CD4-positive, alpha-beta T cell treated with Interleukin-15 for 1 hour (primary cell): ENCODE data around the gene RHEB.
"Not testable (repeated sequence)": the region's sequence is repeated elsewhere in the genome, so short reads cannot be mapped to it uniquely, and the experiment has no call there.

Source experiments
- DNase-seq: peaks from one replicate; pipeline ENCODE4 v3.0.0-alpha.2; 2020

The RHEB gene

GRCh38 chr7:151519765-151520418 lies at the start of gene RHEB:
Gene RHEB (minus strand): TSS chr7:151519895. CDS start chr7:151519511, 384 bp downstream.
- DNase-seq, result peak; percentile 99

GRCh38 chr7:151566897-151567320 lies 47.2 kb upstream of the RHEB start:
- DNase-seq, result no peak

- DNase-seq, result no peak
Observed at GRCh38 chr7:151565541-151565940, 45.8 kb upstream of the RHEB start.

GRCh38 chr7:151560243-151560642 lies 40.5 kb upstream of the RHEB start:
- DNase-seq, result no peak

GRCh38 chr7:151559557-151560183 lies 40.0 kb upstream of the RHEB start:
- DNase-seq, result no peak

GRCh38 chr7:151558575-151558974 lies 38.9 kb upstream of the RHEB start:
- no peak for DNase-seq

- no peak for DNase-seq
Observed at GRCh38 chr7:151556592-151556991, 36.9 kb upstream of the RHEB start.

GRCh38 chr7:151553356-151553755 lies 33.7 kb upstream of the RHEB start:
- DNase-seq, result no peak

- DNase-seq, result no peak
Observed at GRCh38 chr7:151552352-151553028, 32.8 kb upstream of the RHEB start.

- DNase-seq, result no peak
Observed at GRCh38 chr7:151551820-151552219, 32.1 kb upstream of the RHEB start.

GRCh38 chr7:151550656-151551286 lies 31.1 kb upstream of the RHEB start:
- no peak for DNase-seq

GRCh38 chr7:151549644-151550043 lies 29.9 kb upstream of the RHEB start:
- DNase-seq, result no peak

- no peak for DNase-seq
Observed at GRCh38 chr7:151549083-151549482, 29.4 kb upstream of the RHEB start.

GRCh38 chr7:151544183-151544582 lies 24.5 kb upstream of the RHEB start:
- DNase-seq, result no peak

GRCh38 chr7:151542606-151543130 lies 23.0 kb upstream of the RHEB start:
- no peak for DNase-seq

- no peak for DNase-seq
Observed at GRCh38 chr7:151541709-151542499, 22.2 kb upstream of the RHEB start.

GRCh38 chr7:151540146-151540545 lies 20.5 kb upstream of the RHEB start:
- DNase-seq, result no peak

- DNase-seq, result no peak
Observed at GRCh38 chr7:151539088-151539671, 19.5 kb upstream of the RHEB start.

GRCh38 chr7:151537818-151538561 lies 18.3 kb upstream of the RHEB start:
- no peak for DNase-seq

- not testable (repeated sequence) for DNase-seq
Observed at GRCh38 chr7:151536178-151536577, 16.5 kb upstream of the RHEB start.

- no peak for DNase-seq
Observed at GRCh38 chr7:151529842-151530241, 10.1 kb upstream of the RHEB start.
